ENCODE measurements around the gene KCNH8. TPM values are rescaled to one million over a fixed set of nuclear protein-coding genes. Genes with fewer than 3 reads are reported as not detected.
"Not testable (repeated sequence)": the region's sequence is repeated elsewhere in the genome, so short reads cannot be mapped to it uniquely, and the experiment has no call there.

Gene KCNH8
- total RNA-seq, 1 donor from 2014 or later: not detected

DNA sequence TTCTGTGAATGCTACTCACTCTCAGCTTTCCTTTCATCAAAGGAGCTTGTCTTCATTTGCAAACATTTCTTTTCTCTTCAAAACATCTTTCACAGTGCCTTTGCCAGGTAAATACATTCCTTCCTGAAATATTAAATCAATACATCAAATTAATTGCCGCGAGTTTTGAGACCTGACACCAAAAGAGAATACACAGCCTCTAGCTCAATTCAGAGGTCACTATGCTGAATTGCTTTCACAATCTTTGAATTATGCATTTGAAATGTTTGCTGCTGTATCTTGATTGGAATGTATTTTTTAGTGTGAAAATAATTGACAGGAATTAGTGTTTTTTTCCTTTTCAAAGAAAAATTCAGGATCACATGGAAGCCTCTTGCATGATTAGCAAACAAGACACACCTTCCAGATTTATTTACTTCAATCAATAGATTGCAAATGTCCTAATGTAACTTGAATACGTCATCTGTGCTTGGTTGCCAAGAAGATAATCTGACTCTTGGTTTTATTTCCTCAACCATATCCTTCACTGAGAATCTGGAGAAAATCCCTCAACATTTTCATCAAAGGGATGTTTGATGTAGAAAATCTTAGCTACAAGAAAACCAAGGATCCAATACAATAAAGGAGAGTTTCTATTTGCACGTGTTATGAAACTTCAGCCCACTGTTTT is 83.6 kb downstream of the KCNH8 start:
- Mint-ChIP-seq H3K9me3 (no peaks in the 10 kb centered on the region), H3K36me3 (ENCODE audit: low read depth) (no peaks in the 10 kb centered on the region), H3K4me3 (ENCODE audit: low read depth) (no peak overlapping the region), H3K27ac (no peak overlapping the region), H3K27me3 (ENCODE audit: low read depth) (peaks cover 7% of the 10 kb centered on the region), H3K4me1 (ENCODE audit: low read depth) (no peaks in the 10 kb centered on the region)
- intact Hi-C loops (cut with micrococcal nuclease): no loop called here
- DNase-seq (ENCODE audit: low spot score): no peak

DNA sequence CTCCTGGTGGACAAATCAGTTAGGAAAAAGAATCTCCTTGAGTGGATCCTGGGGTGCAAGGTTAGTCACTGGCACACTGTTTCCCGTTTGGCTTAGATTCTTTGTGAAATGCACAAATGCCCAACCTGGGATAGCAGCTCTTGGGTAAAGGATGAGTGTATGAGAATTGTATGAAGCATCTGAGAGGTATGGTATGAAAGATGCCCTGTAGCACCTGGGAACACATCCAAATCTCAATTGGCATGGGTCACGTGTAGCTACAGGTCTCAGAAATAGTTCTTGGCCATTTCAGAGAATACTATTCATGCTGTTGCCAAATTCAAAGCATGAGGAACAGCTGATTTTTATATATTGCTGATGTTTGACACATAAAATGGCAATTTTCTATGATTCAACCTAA is 84.3 kb downstream of the KCNH8 start:
- Mint-ChIP-seq H3K27me3 (ENCODE audit: low read depth) (peaks cover 7% of the 10 kb centered on the region), H3K4me1 (ENCODE audit: low read depth) (no peaks in the 10 kb centered on the region), H3K36me3 (ENCODE audit: low read depth) (no peaks in the 10 kb centered on the region), H3K9me3 (no peaks in the 10 kb centered on the region), H3K4me3 (ENCODE audit: low read depth) (no peak overlapping the region), H3K27ac (no peak overlapping the region)
- intact Hi-C loops (cut with micrococcal nuclease): no loop called here
- no peak for DNase-seq (ENCODE audit: low spot score)

DNA sequence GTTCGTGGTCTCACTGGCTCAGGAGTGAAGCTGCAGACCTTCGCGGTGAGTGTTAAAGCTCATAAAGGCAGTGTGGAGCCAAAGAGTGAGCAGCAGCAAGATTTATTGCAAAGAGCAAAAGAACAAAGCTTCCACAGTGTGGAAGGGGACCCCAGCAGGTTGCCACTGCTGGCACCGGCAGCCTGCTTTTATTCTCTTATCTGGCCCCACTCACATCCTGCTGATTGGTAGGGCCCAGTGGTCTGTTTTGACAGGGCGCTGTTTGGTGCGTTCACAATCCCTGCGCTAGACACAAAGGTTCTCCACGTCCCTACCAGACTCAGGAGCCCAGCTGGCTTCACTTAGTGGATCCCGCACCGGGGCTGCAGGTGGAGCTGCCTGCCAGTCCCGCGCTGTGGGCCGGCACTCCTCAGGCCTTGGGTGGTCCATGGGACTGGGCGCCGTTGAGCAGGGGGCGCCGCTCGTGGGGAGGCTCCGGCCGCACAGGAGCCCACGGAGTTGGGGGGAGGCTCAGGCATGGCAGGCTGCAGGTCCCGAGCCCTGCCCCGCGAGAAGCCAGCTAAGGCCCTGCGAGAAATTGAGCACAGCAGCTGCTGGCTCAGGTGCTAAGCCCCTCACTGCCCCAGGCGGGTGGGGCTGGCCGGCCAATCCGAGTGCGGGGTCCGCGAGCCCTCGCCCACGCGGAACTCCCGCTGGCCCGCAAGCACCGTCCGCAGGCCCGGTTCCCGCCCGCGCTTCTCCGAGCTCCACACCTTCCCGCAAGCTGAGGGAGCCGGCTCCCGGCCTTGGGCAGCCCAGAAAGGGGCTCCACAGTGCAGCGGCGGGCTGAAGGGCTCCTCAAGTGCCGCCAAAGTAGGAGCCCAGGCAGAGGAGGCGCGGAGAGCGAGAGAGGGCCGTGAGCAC is 85.8 kb downstream of the KCNH8 start:
- DNase-seq (ENCODE audit: low spot score); H3K4me3 Mint-ChIP-seq (ENCODE audit: low read depth); H3K36me3 Mint-ChIP-seq (ENCODE audit: low read depth); intact Hi-C loops (cut with micrococcal nuclease); H3K9me3 Mint-ChIP-seq; H3K27ac Mint-ChIP-seq; H3K27me3 Mint-ChIP-seq (ENCODE audit: low read depth); H3K4me1 Mint-ChIP-seq (ENCODE audit: low read depth): not testable (repeated sequence)

DNA sequence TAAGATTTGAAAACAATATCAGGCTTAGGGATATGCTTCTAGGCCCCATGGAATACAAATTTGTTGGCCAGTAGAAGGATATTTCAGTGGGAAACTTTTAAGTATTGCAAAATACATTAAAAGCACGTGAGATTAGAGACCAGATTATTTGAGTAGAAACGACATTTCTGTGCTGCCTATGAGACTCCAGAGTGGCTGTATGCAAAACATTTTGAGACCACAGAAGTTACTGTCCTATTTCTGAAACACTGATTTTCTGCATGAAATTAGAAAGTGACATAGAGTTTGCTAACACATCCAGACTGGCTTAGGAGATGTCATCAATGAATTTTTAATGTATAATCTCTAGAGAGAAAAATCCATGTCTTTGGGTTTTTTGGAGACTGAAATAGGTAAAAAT is 99.8 kb downstream of the KCNH8 start:
- Mint-ChIP-seq H3K4me1 (ENCODE audit: low read depth) (no peaks in the 10 kb centered on the region), H3K4me3 (ENCODE audit: low read depth) (no peak overlapping the region), H3K36me3 (ENCODE audit: low read depth) (no peaks in the 10 kb centered on the region), H3K27me3 (ENCODE audit: low read depth) (no peaks in the 10 kb centered on the region), H3K27ac (no peak overlapping the region), H3K9me3 (no peaks in the 10 kb centered on the region)
- no peak for DNase-seq (ENCODE audit: low spot score)
- intact Hi-C loops (cut with micrococcal nuclease): no loop called here

DNA sequence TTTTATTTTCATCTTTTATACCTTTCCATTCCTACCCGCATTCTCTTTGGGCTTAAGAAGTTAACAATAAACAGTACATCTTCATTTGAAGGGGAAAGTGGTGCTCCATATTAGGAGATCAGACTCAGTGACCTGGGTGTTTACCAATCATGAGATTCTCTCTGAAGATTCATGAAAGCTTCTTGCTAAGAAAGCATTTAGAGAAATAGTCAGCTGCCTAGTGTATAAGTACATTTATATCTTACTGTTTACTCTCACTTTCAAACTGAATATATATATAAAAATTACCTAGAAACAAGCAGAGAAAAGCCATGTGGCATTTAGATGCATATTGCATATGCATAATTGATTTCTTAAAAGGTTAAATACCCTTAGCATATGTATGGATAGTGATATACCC is 100.5 kb downstream of the KCNH8 start:
- no peak for DNase-seq (ENCODE audit: low spot score)
- H3K27ac Mint-ChIP-seq: no peak overlapping the region
- H3K4me3 Mint-ChIP-seq (ENCODE audit: low read depth): no peak overlapping the region
- no peaks in the 10 kb centered on the region for H3K4me1 Mint-ChIP-seq (ENCODE audit: low read depth)
- intact Hi-C loops (cut with micrococcal nuclease): no loop called here
- H3K36me3 Mint-ChIP-seq (ENCODE audit: low read depth): no peaks in the 10 kb centered on the region
- H3K27me3 Mint-ChIP-seq (ENCODE audit: low read depth): no peaks in the 10 kb centered on the region
- H3K9me3 Mint-ChIP-seq: no peaks in the 10 kb centered on the region

DNA sequence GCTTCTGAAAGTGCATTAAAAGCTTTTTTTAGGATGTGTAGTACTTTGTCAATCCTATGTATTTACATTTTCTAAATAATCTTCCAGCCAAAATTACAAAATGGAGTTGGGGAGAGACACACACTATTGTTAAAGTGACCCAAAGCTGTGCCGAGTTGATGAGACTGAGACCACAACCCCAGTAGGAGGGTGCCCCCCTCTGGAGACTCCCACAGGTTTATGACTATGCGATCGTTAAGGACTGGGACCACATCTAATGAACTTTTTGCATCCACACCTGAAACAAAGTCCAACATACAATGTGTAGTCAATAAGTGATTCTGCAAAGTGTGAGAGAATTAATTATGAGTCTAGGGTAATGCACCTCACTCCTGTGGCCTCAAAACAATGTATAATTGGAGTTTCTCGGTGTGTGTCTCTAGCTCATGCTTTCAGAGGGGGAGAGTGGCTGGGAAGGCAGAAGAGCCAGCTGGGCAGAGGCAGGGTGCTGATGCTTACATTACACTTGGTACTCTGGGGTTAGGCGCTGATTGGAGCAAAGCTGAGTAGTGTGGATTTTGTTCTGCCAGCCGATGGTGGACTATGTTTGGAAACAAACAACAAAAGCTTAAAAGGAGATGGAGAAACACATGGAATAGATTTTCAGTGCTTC is 102.8 kb downstream of the KCNH8 start:
- Mint-ChIP-seq H3K4me3 (ENCODE audit: low read depth) (no peak overlapping the region), H3K36me3 (ENCODE audit: low read depth) (no peaks in the 10 kb centered on the region), H3K4me1 (ENCODE audit: low read depth) (peaks cover 8% of the 10 kb centered on the region), H3K9me3 (no peaks in the 10 kb centered on the region), H3K27me3 (ENCODE audit: low read depth) (no peaks in the 10 kb centered on the region), H3K27ac (no peak overlapping the region)
- DNase-seq (ENCODE audit: low spot score): no peak
- intact Hi-C loops (cut with micrococcal nuclease): loop anchor here (10.0 kb wide), 1 partner anchor 176 kb away; no protein-coding TSS in a partner anchor

DNA sequence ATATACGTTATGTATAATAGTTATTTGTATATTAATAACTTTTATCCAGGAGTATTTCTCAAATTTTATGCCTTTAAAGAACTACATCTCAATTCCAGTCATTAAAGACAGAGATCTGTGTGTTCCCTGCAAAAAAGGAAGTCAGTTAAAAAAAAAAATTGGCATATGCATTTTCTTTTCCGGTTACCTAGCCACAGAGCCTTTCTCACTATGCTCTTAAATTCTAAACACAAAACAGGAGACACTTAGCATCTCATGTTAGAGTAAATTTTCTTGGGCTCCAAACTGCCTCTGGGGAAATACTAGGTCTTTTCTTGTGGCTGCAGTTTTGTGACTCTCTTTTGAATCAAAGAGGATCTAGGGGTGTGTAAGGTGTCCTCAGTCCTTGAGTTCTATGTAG is 105.9 kb downstream of the KCNH8 start:
- H3K4me1 Mint-ChIP-seq (ENCODE audit: low read depth): peaks cover 8% of the 10 kb centered on the region
- no peaks in the 10 kb centered on the region for H3K36me3 Mint-ChIP-seq (ENCODE audit: low read depth)
- no peak for DNase-seq (ENCODE audit: low spot score)
- H3K4me3 Mint-ChIP-seq (ENCODE audit: low read depth): no peak overlapping the region
- no peak overlapping the region for H3K27ac Mint-ChIP-seq
- intact Hi-C loops (cut with micrococcal nuclease): loop anchor here (10.0 kb wide), 1 partner anchor 179 kb away; no protein-coding TSS in a partner anchor
- no peaks in the 10 kb centered on the region for H3K27me3 Mint-ChIP-seq (ENCODE audit: low read depth)
- H3K9me3 Mint-ChIP-seq: no peaks in the 10 kb centered on the region

DNA sequence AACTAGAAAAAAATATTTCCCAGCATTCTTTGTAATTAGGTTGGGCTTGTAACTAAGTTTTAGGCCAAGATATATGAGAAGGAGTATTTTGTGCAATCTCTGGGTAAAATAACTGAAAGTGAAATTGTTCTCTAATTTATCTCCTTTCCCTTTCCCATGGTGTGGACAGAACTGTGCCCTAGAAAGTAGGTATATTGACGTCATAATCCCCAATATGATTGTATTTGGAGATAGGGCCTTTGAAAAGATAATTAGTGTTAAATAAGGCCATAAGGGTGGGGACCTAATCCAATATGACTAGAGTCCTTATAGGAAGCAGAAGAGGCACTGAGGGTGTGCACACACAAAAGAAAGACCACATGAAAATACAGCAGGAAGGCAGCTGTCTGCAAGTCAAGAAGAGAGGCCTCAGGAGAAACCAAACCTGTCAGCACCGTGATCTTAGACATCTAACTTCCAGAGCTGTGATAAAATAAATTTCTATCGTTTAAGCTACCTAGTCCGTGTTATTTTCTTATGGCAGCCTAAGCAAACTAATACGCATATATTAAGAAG is 106.6 kb downstream of the KCNH8 start:
- no peak for DNase-seq (ENCODE audit: low spot score)
- no peaks in the 10 kb centered on the region for H3K9me3 Mint-ChIP-seq
- H3K4me3 Mint-ChIP-seq (ENCODE audit: low read depth): no peak overlapping the region
- no peak overlapping the region for H3K27ac Mint-ChIP-seq
- H3K27me3 Mint-ChIP-seq (ENCODE audit: low read depth): peaks cover 2% of the 10 kb centered on the region
- intact Hi-C loops (cut with micrococcal nuclease): loop anchor here (10.0 kb wide), 1 partner anchor 180 kb away; no protein-coding TSS in a partner anchor
- no peaks in the 10 kb centered on the region for H3K36me3 Mint-ChIP-seq (ENCODE audit: low read depth)
- peaks cover 8% of the 10 kb centered on the region for H3K4me1 Mint-ChIP-seq (ENCODE audit: low read depth)

DNA sequence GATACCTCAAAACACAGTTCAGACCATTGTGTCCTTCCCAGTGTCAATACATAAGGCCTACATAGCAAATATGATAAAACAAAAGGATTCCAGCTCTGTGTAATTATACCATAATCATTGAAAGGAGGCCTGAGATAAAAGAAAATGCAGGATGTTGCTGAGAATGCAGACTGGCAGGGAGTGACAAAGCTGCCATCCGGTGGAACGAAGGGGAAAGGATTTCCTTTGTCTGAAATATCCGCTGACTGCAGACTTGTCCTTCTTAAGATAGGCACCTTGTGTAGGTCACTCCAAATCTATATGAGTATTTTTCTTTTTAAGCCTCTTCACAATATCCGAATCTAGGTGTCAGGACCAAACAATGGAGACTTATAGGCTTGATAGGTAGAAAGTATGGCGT is 108.0 kb downstream of the KCNH8 start:
- intact Hi-C loops (cut with micrococcal nuclease): loop anchor here (10.0 kb wide), 1 partner anchor 182 kb away; no protein-coding TSS in a partner anchor
- no peaks in the 10 kb centered on the region for H3K36me3 Mint-ChIP-seq (ENCODE audit: low read depth)
- no peak overlapping the region for H3K27ac Mint-ChIP-seq
- no peak for DNase-seq (ENCODE audit: low spot score)
- peaks cover 4% of the 10 kb centered on the region for H3K27me3 Mint-ChIP-seq (ENCODE audit: low read depth)
- no peaks in the 10 kb centered on the region for H3K9me3 Mint-ChIP-seq
- H3K4me1 Mint-ChIP-seq (ENCODE audit: low read depth): peaks cover 8% of the 10 kb centered on the region
- no peak overlapping the region for H3K4me3 Mint-ChIP-seq (ENCODE audit: low read depth)

DNA sequence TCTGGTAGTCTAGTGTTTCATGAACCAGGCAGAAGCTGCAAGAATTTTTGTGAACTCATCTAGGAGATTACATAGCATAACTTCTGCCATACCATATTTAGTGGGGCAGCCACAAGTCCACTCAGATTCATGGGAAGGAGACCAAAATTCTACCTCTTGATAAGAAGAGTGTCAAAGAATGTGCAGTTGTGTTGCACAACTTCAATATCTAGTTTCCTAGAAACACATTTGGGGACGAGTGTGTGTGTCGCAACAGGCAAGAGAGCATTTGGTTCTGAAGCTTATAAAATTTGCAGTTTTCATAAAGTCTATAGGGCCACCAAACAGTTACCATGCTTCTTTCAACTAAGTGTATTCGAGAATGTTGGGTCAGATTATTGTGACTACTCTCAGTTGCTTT is 115.3 kb downstream of the KCNH8 start:
- peaks cover 6% of the 10 kb centered on the region for H3K27me3 Mint-ChIP-seq (ENCODE audit: low read depth)
- no peak overlapping the region for H3K27ac Mint-ChIP-seq
- no peaks in the 10 kb centered on the region for H3K36me3 Mint-ChIP-seq (ENCODE audit: low read depth)
- no peaks in the 10 kb centered on the region for H3K9me3 Mint-ChIP-seq
- intact Hi-C loops (cut with micrococcal nuclease): no loop called here
- no peak for DNase-seq (ENCODE audit: low spot score)
- H3K4me1 Mint-ChIP-seq (ENCODE audit: low read depth): no peaks in the 10 kb centered on the region
- H3K4me3 Mint-ChIP-seq (ENCODE audit: low read depth): no peak overlapping the region

DNA sequence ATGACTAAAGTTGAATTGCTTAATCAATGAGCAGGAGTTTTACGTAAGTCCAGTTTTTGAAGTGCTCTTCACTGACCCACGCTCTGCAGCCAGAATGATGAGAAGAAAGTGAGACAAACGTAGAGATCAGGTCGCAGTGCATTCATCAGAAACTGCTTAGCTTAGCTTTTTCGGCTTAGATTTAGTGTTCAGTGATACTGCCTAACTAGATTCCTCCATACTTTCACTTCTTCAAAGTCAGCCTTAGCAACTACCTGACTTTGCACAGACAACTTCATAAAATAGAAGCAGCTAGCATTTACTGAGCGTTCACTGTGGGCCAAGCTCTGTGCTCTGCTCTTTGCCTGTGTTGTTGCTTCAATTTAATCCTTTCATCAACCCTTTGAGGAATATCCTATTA is 116.1 kb downstream of the KCNH8 start:
- H3K27ac Mint-ChIP-seq: no peak overlapping the region
- intact Hi-C loops (cut with micrococcal nuclease): no loop called here
- H3K36me3 Mint-ChIP-seq (ENCODE audit: low read depth): no peaks in the 10 kb centered on the region
- peaks cover 6% of the 10 kb centered on the region for H3K27me3 Mint-ChIP-seq (ENCODE audit: low read depth)
- DNase-seq (ENCODE audit: low spot score): no peak
- H3K9me3 Mint-ChIP-seq: no peaks in the 10 kb centered on the region
- no peaks in the 10 kb centered on the region for H3K4me1 Mint-ChIP-seq (ENCODE audit: low read depth)
- no peak overlapping the region for H3K4me3 Mint-ChIP-seq (ENCODE audit: low read depth)

DNA sequence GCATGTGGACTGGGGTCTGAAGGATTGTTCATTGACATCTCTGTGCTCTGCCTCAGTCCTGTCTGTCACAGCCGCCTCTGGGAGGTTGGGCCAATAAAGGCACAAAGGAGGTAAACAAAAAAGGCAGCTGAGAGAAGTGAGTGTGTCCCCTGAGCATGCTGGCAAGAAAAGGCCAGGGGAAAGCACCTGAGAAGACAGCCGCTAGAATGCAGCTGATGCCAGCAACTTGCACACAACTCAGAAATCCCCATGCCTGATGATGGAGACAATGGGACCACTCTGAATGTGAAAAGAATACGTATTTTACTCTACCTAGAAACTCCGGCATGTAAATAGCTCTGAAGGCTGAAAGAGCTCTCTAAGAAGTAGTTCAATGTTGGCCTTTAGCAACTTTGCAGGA is 118.7 kb downstream of the KCNH8 start:
- no peak overlapping the region for H3K4me3 Mint-ChIP-seq (ENCODE audit: low read depth)
- no peak for DNase-seq (ENCODE audit: low spot score)
- H3K27ac Mint-ChIP-seq: no peak overlapping the region
- H3K4me1 Mint-ChIP-seq (ENCODE audit: low read depth): no peaks in the 10 kb centered on the region
- H3K9me3 Mint-ChIP-seq: no peaks in the 10 kb centered on the region
- intact Hi-C loops (cut with micrococcal nuclease): no loop called here
- no peaks in the 10 kb centered on the region for H3K27me3 Mint-ChIP-seq (ENCODE audit: low read depth)
- H3K36me3 Mint-ChIP-seq (ENCODE audit: low read depth): no peaks in the 10 kb centered on the region
